Left lobe of liver (tissue), 2 donors: Measurements from ENCODE around the gene CDK5R2. TPM values are rescaled to one million over a fixed set of nuclear protein-coding genes. Genes with fewer than 3 reads are reported as not detected.
"Not testable (repeated sequence)": the region's sequence is repeated elsewhere in the genome, so short reads cannot be mapped to it uniquely, and the experiment has no call there.

Experiments used
- ATAC-seq: fragments of 200-7000 bp; cut with Tn5 transposase; one replicate; pipeline ENCODE4 v1.9.1; 2020; ENCODE audit warnings: mild to moderate bottlenecking, moderate library complexity
- DNase-seq: peaks from one replicate; pipeline ENCODE4 v3.0.0-alpha.2; 2020; ENCODE audit warnings: low spot score
- total RNA-seq: library from RNA; stranded (reverse); gene quantifications from one replicate; pipeline ENCODE4 v1.2.1, GENCODE V29; 2021
- donor health status: DM: no; HTN: no; CAD: no; lungs with moderate emphysema.
- donor health status: DM: no; HTN: yes; CAD: no.

The CDK5R2 gene
- total RNA-seq: not detected

DNA sequence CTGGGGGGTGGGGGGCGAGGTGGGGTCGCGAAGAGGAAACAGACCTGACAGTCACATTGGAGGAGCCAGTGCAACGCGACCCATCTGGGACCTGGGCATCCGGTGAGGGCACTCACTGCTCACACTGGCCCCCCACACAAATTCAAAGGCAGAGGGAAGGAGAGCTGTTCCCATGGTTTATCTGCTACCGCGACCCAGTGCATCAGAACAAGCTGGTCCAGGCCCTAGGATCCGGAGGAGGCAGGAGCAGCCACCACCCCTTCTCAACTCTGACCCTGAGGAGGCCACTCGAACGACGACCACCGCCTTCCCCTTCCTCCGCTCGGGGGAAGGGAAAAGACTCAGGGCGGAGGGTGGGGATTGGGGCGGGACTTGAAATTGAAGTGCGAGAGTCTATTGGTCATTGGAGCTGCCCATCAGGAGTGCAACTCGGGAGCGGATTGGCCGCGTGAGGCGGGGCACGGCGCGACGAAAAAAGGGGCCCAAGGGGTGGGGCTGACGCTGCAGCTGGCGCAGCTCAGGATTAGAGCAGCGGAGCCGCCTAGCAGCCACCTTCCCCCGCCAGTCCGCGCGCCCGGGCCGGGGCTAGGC is at the start of gene CDK5R2:
CDK5R2 (plus strand) TSS at position 526 of the 591 bp plus-strand sequence. CDS start 155 bp downstream, outside the sequence.
- peak; percentile 51 for DNase-seq

DNA sequence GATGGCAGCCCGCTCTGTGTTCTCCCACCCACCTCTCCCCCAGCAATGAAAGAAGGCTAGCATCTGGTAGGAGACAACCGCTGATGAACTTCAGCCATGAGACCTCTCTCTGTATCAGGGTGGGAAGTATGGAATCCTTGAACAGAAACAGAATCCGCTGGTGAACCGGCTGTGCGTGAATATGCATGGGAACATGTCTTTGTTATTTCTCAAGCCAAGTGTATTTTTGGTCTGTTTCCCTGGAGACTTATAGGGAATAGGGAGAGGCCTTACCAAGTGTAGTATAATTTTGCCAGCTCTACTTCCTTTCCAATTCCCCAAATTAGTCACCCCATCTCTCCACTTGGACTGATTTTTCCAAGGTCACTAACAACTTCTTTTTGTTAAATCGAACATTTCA is 48.7 kb upstream of the CDK5R2 start:
- ATAC-seq (no peak), DNase-seq (no peak)

More for the DNA sequence above, at the start of gene CDK5R2:
- ATAC-seq: peak; percentile 62

DNA sequence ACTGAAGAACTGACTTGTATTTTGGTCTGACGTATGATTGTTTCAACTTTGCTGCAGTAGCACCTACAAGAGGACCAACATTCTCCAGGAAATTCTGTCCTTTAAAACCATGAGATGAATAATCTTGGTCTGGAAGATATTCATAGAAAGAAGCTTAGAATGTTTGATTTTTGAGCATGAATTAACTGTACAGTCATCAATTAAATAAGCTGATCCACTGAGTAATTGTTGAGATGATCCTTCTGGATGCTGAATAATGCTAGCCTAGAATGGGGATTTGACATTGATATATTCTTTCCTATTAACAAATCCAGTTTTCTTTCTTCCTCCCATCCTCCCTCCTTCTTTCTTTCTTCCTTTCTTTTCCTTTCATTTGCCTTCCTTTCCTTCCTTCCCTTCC is 39.0 kb upstream of the CDK5R2 start:
- ATAC-seq (no peak), DNase-seq (no peak)

DNA sequence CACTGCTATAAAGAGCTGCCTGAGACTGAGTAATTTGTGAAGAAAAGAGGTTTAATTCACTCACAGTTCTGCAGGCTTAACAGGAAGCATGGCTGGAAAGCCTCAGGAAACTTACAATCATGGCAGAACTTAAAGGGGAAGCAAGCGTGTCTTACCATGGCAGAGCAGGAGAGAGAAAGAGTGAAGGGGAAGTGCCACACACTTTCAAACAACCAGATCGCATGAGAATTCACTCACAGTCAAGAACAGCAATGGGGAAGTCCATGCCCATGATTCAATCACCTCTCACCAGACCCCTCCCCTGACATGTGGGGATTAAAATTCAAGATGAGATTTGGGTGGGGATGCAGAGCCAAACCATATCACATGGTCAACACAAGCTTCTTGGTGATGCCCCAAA is 34.7 kb upstream of the CDK5R2 start:
- ATAC-seq (no peak), DNase-seq (no peak)

DNA sequence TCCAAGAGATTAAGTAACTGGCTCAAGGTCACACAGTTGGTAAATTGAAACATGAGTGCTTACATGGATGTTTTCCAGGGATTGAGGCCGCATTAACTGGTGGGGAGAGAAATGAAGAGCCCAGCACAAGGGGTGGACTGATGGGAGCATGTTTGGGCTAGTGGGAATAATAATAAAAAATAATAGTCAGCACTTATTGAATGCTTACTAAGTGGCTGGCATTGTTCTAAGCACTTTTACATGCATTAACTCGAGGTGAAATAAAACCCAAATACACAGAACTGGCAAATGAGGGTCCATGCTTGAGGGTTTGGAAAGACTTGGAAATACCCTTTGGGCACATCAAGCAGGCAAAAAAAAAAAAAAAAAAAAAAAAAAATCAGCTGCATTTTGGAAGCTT is 34.0 kb upstream of the CDK5R2 start:
- no peak for ATAC-seq
- DNase-seq: no peak

DNA sequence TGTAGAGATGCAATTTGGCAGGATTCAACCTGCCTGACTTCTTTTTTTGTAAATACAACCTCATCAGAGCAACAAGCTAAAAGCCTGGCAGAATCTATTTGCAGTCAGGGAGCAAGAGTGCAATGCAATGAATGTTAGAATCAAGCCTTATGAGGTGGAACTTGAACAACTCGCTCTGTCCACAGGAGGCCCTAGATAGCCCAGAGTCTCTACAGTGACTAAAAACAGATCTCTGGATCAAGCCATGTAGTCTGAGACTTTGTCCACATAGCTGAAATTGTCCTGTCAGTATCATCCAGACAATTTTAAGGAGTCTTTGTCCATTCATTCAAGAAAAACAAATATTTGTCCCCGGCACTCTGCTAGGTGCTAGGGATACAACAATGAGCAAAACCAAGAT is 32.0 kb upstream of the CDK5R2 start:
- DNase-seq (no peak), ATAC-seq (no peak)

DNA sequence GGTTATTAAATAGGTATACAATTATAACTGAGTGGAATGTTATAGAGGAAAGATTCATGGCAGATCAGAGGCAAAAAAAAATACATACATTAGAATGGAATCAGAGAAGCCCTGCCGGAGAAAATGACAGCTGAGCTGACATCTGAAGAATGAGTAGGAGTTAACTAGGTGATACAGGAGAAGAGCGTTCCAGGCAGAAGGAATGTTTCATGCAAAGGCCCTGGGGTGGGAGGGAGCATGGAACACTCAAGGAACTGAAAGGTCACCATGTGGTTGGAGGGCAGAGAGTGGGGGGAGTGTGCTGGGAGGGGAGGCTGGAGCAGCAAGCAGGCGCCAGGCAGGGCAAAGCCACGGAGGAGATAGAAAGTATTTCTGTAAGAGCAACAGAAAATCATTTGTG is 31.6 kb upstream of the CDK5R2 start:
- DNase-seq (no peak), ATAC-seq (no peak)

DNA sequence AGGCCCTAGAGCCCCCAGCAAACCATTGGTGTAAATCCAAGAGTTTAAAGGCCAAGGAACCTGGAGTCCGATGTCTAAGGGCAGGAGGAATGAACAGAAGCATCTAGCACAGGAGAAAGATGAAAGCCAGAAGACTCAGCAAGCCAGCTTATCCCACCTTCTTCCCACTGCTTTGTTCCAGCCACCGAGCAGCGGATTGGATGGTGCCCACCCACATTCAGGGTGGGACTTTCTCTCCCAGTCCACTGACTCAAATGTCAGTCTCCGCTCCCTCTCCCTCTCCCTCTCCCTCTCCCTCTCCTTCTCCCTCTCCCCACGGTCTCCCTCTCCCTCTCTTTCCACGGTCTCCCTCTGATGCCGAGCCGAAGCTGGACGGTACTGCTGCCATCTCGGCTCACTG is 29.0 kb upstream of the CDK5R2 start:
- not testable (repeated sequence) for ATAC-seq, DNase-seq

DNA sequence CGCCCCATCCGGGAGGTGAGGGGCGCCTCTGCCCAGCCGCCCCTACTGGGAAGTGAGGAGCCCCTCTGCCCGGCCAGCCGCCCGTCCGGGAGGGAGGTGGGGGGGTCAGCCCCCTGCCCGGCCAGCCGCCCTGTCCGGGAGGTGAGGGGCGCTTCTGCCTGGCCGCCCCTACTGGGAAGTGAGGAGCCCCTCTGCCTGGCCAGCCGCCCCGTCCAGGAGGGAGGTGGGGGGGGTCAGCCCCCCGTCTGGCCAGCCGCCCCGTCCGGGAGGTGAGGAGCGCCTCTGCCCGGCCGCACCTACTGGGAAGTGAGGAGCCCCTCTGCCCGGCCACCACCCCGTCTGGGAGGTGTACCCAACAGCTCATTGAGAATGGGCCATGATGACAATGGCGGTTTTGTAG is 27.7 kb upstream of the CDK5R2 start:
- not testable (repeated sequence) for DNase-seq, ATAC-seq

DNA sequence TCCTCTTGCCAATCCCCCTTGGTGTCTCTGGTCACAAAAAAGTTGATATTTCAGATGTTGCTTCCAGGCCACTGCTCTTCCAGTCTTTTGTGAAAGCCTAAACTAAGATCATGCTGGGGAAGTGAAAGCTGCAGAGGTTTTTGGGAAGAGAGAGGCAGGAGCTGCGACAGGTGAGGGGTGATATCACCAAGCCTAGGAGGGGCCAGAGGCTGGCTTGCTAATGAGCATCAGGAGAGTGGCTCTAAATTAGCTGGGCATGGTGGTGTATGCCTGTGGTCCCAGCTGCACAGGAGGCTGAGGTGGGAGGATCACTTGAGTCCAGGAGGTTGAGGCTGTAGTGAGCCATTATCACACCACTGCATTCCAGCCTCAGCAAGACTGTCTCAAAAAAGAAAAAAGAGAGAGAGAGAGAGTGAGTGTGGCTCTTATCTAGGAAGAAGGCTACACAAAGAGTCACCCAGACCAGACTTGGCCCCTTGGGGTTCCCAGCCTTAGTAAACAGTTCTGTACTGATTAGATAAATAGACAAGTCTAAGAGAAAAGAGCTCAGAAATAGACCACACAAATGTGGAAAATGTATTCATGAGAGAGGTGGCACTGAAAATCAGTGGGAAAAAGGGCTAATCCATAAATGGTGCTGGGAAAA is 14.6 kb upstream of the CDK5R2 start:
- ATAC-seq (no peak), DNase-seq (no peak)

DNA sequence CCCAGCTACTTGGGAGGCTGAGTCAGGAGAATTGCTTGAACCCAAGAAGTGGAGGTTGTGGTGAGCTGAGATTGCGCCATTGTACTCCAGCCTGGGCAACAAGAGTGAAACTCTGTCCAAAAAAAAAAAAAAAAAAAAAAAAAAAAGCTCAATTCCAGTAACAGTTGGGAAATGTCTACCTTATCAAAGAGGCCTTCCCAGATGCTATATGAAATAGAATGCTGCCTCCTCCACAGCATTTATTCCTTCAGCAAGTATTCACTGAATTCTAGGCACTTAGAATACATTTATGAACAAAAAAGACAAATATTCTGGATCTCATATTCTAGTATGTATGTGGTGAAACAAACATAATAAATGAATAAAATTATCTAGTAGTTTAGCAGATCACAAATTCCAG is 12.8 kb upstream of the CDK5R2 start:
- DNase-seq (no peak), ATAC-seq (no peak)

DNA sequence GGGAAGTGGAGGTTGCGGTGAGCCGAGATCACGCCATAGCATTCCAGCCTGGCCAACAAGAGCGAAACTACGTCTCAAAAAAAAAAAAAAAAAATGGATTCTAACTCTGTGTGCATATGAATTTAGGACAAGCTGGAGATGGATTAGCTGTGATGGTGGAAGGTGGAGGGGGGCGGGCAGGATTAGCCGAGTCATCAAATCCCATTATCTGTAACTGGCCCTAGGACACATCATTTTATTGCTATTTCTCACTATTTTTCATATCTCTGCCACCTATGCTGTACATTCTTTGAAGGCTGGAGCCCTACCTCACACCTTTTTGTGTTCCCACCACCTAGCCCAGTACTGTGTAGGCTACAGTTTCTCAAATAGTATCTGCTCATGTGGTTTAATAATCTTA is 7.3 kb upstream of the CDK5R2 start:
- no peak for DNase-seq
- ATAC-seq: no peak

DNA sequence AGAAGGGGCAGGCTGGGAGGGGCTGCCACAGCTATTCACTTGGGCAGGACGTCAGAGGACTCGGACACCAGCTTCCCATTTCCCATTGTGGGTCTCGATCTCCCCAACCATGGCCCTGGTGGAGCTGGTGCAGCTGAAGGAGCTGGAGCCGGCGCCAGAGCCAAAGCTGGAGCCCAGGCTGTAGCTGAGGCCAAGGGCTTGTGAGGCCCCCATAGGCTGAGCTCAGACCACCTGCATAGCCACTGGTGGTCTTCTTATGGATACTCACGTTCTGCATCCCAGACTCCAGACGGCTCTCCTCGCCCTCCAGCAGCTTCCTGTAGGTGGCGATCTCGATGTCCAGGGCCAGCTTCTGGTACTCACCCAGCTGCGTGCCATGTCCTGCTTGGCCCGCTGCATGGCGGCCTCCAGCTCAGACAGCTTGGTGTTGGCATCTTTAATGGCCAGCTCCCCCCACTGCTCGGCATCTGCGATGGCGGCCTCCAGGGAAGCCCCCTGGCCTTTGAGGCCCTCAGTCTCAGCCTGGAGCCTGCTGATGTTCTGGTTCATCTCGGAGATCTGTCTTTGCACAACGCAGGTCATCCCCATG is 6.0 kb upstream of the CDK5R2 start:
- ATAC-seq: no peak

DNA sequence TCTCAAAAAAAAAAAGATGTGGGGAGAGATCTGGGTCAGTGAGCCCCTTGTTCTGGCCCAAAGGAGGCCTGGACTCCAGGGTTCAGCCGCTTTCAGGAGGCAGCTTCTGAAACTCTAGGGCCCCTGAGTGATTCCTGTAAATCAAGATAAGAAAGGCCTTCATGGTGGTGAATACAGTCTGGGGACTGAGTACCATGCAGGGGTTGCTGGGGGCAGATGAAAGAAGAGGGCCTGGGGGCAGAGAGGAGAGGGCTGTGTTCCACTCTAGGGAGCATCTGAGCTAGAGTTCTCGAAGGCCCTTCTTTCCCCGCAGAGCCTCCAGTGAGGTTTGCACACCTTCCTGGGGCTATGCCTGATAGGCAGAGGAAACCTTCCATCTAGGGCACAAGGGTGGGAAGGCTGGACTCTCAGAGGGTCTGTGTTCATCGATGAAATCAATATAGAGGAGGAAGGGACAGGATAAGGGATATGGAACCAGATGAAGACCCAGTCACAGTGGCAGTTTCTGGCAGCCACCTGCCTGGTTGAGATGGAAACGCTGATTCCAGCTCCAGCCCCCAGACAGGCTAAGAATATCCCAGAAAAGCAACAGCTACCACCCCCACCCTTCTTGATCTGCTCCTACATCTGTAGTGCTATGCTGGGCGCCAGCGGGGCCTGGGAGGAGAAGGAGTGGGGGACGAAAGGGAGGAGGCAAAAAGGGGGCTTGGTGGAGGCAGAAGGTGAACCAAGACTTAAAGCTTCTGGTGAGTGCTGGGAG is 4.7 kb upstream of the CDK5R2 start:
- DNase-seq (peak; percentile 14), ATAC-seq (no peak)

More for the DNA sequence above, 6.0 kb upstream of the CDK5R2 start:
- DNase-seq: peak; percentile 24

DNA sequence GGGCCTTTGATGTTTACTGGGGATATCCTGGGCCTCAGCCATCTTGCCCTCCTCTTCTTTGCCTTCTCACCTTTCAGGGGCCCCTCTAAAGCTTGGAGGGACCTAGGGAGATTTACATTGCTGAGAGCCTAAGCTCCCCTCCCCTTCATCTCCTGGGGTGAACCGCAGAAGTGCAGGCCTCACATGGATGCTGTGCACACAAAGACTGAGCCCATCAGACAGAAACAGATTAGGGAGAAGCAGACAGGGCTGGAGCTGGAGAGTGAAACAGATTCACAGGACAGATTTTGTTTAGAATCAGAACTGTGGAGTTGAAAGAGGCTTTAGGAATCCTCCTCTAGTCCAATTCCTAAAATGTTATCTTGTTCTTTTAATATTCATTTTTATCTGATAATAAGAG is 3.4 kb upstream of the CDK5R2 start:
- no peak for ATAC-seq

DNA sequence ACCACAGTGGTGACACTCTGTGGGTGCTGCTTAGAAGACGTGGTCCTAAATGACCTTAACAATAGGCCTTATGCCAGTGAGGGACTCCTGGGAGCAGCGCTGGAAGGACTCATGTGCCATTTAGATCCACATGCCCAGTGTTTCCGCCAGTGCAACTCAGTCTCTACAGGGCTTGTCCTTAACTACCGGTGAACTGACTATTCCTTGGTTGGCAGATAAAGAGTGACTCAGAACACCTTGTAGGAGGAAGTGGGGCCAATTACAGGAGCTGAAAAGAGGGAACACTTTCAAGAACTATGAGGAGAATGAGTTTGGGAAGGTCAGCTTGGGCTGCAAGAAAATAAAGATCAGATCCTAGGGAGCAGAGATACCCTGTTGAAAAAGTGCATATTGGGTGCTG is 1.8 kb upstream of the CDK5R2 start:
- ATAC-seq (no peak), DNase-seq (peak; percentile 7)

More for the DNA sequence above, 3.4 kb upstream of the CDK5R2 start:
- peak; percentile 12 for DNase-seq

DNA sequence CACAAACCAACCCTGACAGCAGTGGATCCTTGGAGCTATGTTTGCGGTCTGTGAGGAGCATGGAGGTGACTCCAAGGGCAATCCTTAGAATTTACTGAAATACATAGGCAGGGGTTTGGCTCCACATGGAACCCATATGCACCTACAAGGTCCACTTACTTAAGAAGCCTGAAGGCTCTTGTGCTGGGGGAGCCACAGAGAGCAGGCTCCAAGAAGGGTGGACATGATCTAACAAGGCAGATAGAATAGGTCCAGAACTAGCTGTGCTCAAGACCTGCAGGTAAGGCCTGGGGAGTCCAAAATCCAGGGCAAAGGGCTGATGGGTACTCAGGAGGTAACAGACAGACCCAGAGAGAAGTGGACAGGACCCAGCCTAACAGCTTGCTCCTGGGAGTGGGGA is 1.2 kb upstream of the CDK5R2 start:
- DNase-seq (no peak), ATAC-seq (no peak)

DNA sequence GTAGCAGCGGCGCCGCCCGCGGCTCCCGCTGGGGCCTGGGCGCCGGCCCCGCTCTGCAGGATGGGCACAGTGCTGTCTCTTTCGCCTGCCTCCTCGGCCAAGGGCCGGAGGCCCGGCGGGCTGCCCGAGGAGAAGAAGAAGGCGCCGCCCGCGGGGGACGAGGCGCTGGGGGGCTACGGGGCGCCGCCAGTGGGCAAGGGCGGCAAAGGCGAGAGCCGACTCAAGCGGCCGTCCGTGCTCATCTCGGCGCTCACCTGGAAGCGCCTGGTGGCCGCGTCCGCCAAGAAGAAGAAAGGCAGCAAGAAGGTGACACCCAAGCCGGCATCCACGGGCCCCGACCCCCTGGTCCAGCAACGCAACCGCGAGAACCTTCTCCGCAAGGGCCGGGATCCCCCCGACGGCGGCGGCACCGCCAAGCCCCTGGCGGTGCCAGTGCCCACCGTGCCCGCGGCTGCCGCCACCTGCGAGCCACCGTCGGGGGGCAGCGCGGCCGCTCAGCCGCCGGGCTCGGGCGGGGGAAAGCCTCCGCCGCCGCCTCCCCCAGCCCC is 369 bp downstream of the CDK5R2 start:
- no peak for ATAC-seq
- no peak for DNase-seq

DNA sequence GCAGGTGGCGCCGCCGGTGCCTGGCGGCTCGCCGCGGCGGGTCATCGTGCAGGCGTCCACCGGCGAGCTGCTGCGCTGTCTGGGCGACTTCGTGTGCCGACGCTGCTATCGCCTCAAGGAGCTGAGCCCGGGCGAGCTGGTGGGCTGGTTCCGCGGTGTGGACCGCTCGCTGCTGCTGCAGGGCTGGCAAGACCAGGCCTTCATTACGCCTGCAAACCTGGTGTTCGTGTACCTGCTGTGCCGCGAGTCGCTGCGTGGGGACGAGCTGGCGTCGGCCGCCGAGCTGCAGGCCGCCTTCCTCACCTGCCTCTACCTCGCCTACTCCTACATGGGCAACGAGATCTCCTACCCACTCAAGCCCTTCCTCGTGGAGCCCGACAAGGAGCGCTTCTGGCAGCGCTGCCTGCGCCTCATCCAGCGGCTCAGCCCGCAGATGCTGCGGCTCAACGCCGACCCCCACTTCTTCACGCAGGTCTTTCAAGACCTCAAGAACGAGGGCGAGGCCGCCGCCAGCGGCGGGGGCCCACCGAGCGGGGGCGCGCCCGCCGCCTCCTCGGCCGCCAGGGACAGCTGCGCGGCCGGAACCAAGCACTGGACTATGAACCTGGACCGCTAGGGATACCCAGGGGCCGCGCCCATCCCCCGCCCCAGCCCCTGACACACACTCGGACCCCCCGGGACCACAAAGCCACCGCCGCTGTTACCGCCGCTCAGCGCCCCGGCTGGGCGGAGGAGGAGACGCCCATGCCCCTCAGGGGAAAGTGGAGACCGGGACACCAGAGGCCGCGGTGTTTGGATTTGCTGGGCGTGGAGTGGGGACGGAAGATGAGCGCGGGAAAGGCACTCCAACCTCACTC is 1.1 kb downstream of the CDK5R2 start:
- no peak for ATAC-seq
- peak; percentile 30 for DNase-seq

DNA sequence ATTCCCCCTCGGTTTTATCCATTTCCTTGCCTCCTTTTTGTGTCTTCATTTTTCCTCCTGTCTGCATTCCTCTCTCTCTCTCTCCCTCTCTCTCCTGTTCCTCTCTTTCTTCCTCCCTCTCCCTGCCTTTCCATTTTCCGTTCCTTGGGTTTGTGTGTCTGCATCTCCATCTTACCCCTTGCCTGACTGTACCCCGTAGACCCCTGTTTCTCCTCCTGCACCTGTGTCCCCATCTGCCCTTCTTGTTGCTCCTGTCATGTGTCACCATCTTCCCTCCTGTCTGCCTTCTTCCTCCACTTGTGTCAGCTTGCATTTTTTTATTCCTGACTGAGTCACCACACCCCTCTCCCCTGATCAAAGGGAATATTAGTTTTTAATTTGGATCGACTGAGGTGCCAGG is 1.8 kb downstream of the CDK5R2 start:
- DNase-seq: no peak
- ATAC-seq: no peak
